HG02973 (cell line): ENCODE data around the gene TSEN2.
"Not testable (repeated sequence)": the region's sequence is repeated elsewhere in the genome, so short reads cannot be mapped to it uniquely, and the experiment has no call there.

Experiments
- ATAC-seq: cut with Tn5 transposase; IDR thresholded peaks from one replicate; pipeline ENCODE4 v1.9.1; 2021; ENCODE audit warnings: moderate library complexity; ENCODE audit not compliant: unreplicated experiment

The TSEN2 gene

DNA sequence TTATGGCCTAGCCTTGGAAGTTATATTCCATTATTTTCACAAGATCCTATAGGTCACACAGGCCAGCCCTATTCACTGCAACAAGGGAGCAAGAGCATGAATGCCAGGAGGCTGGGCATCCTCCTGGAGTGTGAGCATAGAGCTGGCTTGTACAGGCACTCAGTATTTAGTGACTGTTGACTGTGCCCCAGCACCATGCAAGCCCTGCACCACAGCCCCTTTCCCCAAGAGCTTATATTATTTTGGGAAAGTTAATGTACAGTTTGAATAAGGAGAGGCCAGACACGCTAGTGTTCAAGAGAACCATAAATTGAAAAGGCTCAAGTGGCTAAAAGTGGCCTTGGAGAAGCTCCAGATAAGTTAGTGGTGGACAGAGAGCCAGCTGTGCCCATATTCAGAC, 32.3 kb upstream of the TSEN2 start:
- ATAC-seq, result no peak

GRCh38 chr3:12452361-12453330, 31.6 kb upstream of the TSEN2 start:
- ATAC-seq, result no peak

GRCh38 chr3:12454076-12454815, 30.0 kb upstream of the TSEN2 start:
- ATAC-seq, result no peak

DNA sequence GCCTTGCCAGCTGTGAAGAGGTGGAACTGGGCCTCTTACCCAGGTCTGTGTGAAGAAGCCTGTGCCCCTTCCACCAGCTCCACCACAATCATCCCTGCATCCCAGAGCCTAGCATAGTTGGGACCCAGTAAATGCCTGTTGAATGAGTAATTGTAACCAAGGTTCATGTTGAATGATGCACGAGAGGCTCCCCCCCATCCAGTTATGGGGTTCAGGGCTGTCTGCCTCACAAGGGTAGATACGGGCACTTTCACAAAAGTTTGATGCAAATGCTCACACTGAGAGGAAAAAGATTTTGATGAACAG, 29.5 kb upstream of the TSEN2 start:
- no peak for ATAC-seq

DNA sequence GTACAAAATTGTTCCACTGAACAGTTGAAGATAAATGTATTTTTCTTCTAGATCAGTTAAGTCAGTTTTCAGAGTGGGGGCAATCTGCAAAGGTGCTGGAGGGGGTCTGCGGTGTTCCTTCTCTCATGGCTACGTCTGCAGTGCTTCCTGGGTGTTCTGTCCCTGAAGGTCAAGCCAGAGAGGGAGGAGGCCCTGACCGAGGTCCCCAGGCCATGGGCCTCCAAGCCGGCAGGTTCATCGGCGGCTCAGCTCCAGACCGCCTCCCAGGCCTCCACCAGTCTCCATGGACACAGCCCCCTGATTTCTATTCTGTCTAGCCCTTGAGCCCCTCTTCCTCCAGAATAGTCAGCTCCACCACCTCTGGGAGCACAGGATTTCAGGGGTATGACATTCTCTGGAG, 28.5 kb upstream of the TSEN2 start:
- no peak for ATAC-seq

DNA sequence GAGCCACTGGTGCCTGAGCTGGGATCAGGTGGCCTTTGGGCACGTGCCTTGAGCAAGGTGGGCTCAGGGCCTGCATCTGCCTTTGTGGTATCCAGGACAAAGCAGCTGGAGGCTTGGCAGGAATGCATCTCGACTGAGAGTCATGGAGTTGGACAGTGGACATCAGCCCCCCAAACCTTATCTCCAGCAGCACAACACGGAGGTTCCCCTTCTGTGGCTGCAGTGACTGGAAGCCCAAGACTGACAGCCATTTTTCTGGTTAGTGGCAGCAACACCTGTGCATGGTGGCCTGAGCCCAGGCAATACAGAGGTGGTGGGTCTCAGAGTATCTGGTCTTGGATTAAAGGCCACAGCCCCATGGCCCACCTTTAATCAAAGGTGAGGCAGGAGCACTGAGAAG, 27.8 kb upstream of the TSEN2 start:
- no peak for ATAC-seq

DNA sequence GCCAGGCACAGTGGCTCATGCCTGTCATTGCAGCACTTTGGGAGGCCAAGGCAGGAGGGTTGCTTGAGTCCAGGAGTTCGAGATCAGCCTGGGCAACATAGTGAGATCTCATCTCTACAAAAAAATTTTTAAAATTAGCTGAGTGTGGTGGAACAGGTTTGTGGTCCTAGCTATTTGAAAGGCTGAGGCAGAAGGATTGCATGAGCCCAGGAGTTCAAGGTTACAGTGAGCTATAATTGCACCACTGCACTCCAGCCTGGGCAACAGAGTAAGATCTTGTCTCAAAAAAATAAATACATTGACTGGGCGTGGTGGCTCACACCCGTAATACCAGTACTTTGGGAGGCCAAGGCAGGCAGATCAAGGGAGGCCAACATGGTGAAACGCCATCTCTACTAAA, 26.9 kb upstream of the TSEN2 start:
- ATAC-seq, result not testable (repeated sequence)

DNA sequence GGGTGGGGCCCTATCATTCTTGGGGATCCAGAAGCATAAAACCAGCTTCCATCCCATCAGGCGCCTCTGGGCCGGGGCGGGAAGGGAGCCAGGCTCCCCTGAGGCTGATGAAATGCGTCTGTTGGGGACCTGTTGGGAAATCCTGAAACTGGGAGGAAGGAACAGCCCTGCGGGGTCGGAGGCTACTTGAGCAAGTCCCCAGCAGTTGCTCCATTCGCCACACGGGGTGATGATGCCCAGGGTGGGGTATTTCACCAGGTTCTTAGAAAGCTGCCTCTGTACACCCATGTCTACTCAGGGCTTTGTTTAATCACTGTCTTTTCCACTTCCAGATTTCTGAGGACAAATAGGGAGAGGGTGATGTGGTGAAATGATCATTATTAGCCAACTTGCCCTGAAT, 25.4 kb upstream of the TSEN2 start:
- ATAC-seq, result no peak

GRCh38 chr3:12460127-12460526, 24.2 kb upstream of the TSEN2 start:
- ATAC-seq, result no peak

DNA sequence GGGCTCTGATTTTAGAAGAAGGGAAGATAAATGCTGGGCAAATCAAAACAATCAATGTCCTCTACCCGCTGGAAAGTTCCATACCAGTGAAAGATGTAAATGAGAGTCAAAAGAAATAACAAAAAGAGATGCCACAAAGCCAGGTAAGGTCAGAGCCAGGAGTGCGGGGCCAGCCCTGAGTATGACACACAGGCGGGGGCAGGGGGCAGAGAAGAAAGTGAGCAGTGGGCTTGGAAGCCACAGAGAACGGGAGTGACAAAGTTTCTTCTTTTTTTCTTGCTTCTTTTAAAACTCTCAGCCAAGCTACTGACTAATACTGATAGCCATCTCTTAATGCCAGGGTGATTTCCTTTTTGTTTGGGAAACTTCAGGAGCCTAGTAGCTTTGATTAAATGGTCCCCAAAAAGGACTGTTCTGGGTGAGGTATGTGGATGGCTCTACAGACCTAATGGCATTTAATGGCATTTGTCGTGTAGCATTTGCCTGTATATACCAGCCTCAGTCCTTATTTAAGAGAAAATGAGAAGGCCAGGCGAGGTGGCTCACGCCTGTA, 23.1 kb upstream of the TSEN2 start:
- ATAC-seq, result no peak

DNA sequence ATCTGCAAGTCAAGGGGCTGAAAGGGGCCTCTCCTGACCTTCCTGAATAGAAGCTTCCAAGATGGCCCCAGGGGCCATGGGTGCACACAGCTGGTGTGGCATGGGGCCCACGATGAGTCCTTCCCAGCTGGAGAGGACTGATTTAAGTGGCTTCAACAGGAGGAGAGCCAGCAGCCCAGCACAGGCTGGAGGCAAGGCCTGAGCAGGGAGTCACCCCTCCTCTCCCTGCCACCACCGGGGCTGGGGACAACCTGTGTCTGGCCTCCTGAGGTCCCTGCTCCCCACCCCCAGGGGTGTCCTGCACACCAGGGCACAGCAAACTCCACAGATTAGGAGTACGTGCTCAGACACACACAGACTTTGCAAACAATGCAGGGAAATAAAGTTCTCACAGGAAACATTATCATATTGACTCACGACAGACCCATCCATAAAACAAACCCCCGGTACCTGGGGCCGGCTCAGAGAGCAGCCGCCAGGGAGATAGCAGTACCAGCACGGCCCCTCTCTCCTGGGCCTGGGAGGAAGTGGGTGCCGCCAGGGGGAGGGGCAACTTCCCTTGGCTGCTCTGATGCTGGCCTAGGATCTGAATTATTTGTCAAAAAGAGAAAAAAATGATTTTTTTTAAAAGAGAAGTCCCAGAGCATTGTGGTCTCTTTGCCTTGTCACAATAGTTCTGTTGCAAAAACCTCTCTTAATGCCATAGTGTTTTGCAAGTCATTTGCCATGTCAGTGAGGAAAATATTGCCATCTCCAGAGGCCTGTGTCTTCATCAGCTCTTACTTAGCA, 21.9 kb upstream of the TSEN2 start:
- no peak for ATAC-seq

DNA sequence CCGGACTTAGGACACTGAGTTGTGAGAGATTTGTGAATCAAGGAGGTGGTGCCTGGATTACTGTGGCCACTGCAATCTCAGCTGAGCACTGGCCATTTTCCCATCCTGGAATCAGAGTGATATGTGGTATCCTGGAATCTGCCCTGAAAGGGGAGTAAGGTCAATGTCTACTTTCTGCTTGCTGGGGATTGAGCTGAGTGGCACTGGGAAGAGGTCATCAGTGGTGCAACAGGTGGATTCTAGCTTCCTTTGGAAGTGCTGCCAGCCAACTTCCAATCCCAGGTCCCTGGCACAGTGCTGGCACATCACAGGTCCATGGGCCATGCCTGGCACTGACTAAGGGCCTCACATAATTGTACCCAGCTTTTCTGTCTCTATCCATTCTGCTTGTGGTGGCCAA, 20.6 kb upstream of the TSEN2 start:
- no peak for ATAC-seq

- no peak for ATAC-seq
These were observed 20.1 kb upstream of the TSEN2 start for GRCh38 chr3:12464181-12464580.

- no peak for ATAC-seq
These were observed 19.0 kb upstream of the TSEN2 start for GRCh38 chr3:12465151-12465835.

- no peak for ATAC-seq
These were observed 18.4 kb upstream of the TSEN2 start for GRCh38 chr3:12465836-12466225.

GRCh38 chr3:12467746-12468145, 16.5 kb upstream of the TSEN2 start:
- no peak for ATAC-seq

- no peak for ATAC-seq
These were observed 16.0 kb upstream of the TSEN2 start for GRCh38 chr3:12468276-12468675.

DNA sequence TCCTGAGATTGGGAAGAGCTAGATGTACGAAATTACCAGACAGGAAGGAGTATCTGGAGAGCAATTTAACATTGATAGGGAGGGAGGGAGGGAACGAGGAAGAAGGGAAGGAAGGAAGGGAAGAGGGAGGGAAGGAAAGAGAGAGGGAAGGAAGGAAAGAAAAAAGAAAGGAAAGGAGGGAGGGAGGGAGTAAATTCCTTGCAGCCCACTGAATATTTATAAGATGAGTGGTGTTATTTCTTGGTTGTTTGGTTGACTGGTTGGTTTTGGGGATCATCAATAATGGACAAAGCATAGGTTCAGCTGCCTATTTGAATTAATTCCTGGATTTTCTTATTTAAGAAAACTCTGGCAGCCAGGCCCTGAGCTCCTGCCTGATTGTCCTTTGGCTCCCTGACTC, 15.5 kb upstream of the TSEN2 start:
- ATAC-seq, result no peak

- not testable (repeated sequence) for ATAC-seq
These were observed 15.1 kb upstream of the TSEN2 start for GRCh38 chr3:12469222-12469621.

GRCh38 chr3:12470111-12470510, 14.2 kb upstream of the TSEN2 start:
- no peak for ATAC-seq

DNA sequence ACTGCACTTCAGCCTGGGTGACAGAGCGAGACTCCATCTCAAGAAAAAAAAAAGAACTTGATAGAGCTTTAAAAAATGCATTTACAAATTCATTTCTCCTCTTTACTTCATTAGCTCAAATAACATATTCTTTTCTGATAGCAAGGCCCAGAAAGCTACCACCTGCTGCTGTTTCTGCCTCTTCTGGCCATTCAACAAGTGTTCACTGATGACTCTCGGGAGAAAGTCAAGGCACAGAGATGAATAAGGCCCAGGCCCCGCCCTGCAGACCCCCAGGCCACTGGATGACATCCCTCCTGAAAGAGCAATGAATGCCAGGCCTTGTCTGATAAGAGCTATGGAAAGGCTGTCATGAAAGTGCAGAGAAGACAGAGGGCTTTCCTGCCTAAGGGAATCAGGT, 13.6 kb upstream of the TSEN2 start:
- ATAC-seq, result no peak
